IMR-90 (cell line): Measurements from ENCODE around the gene SEMG1.

ENCODE experiments used
- BHLHE40 ChIP-seq: fragments of 150-350 bp; IDR thresholded peaks from 2 replicates; pipeline ENCODE4 v1.6.1; 2016; ENCODE audit warnings: mild to moderate bottlenecking, low read depth, low read length
- CTCF ChIP-seq: conservative IDR thresholded peaks from 2 replicates; pipeline ENCODE4 v1.5.1; 2012; ENCODE audit warnings: mild to moderate bottlenecking, low read depth, low read length, improper control_type of control experiment
- MXI1 ChIP-seq: IDR thresholded peaks from 2 replicates; pipeline ENCODE4 v1.6.1; 2012; ENCODE audit warnings: low read depth, mild to moderate bottlenecking, low read length, moderate library complexity, borderline replicate concordance
- POLR2A ChIP-seq: IDR thresholded peaks from 2 replicates; pipeline ENCODE4 v1.6.1; 2012; ENCODE audit warnings: mild to moderate bottlenecking, low read depth, low read length
- RAD21 ChIP-seq: IDR thresholded peaks from 2 replicates; pipeline ENCODE4 v1.6.1; 2012; ENCODE audit warnings: low read length, improper control_type of control experiment
- RCOR1 ChIP-seq: IDR thresholded peaks from 2 replicates; pipeline ENCODE4 v1.6.1; 2012; ENCODE audit warnings: mild to moderate bottlenecking, low read length, improper control_type of control experiment; ENCODE audit not compliant: insufficient replicate concordance
- RFX5 ChIP-seq: IDR thresholded peaks from 2 replicates; pipeline ENCODE4 v1.8.0; 2012; ENCODE audit warnings: low read depth, mild to moderate bottlenecking, low read length, moderate library complexity
- USF2 ChIP-seq: fragments of 150-350 bp; IDR thresholded peaks from 2 replicates; pipeline ENCODE4 v1.6.1; 2017; ENCODE audit warnings: mild to moderate bottlenecking, antibody characterized with exemption, low read length, low read depth

DNA sequence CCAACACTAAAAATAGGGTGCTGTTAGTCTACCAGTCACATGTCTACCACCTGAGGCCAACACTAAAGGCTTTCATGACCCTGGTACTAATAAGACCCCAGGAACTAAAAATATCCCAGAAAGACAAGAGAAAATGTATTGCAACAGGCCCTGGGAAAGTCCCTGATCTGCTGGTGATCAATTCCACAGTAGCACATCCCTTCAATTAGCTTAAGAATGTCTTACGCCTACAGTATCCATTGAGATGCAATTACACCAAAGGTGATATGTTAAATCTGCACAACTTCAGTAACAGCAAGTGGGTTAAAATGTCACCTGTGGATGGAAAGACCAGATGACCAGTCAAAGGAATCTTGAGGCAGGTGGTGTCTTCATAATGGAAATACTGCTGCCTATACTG lies 3.1 kb downstream of the SEMG1 start:
- no peak for TF ChIP-seq RAD21
- no peak for TF ChIP-seq CTCF
- TF ChIP-seq POLR2A = no peak
- TF ChIP-seq BHLHE40 = no peak
- no peak for TF ChIP-seq USF2
- no peak for TF ChIP-seq RFX5
- TF ChIP-seq MXI1 = no peak
- TF ChIP-seq RCOR1 = no peak
